HEK293T (cell line): ENCODE results near the gene TFAM.

ENCODE experiments used
- ARNT ChIP-seq: fragments of 450-650 bp; IDR thresholded peaks from 2 replicates; pipeline ENCODE4 v1.6.1; 2017; ENCODE audit warnings: mild to moderate bottlenecking
- ELF4 ChIP-seq: fragments of 450-650 bp; IDR thresholded peaks from 2 replicates; pipeline ENCODE4 v1.6.1; 2017; ENCODE audit warnings: antibody characterized with exemption
- FOXA1 ChIP-seq: fragments of 450-650 bp; IDR thresholded peaks from 2 replicates; pipeline ENCODE4 v1.6.1; 2016; ENCODE audit warnings: mild to moderate bottlenecking
- FOXK2 ChIP-seq: fragments of 450-650 bp; IDR thresholded peaks from 2 replicates; pipeline ENCODE4 v1.6.1; 2016; ENCODE audit warnings: mild to moderate bottlenecking
- HDGF ChIP-seq: fragments of 450-650 bp; IDR thresholded peaks from 2 replicates; pipeline ENCODE4 v1.6.1; 2017; ENCODE audit warnings: antibody characterized with exemption, borderline replicate concordance
- L3MBTL2 ChIP-seq: fragments of 450-650 bp; conservative IDR thresholded peaks from 2 replicates; pipeline ENCODE4 v1.6.1; 2016; ENCODE audit warnings: mild to moderate bottlenecking
- LEF1 ChIP-seq: fragments of 450-650 bp; IDR thresholded peaks from 2 replicates; pipeline ENCODE4 v1.6.1; 2017; ENCODE audit warnings: mild to moderate bottlenecking, borderline replicate concordance
- SP1 ChIP-seq: fragments of 450-650 bp; IDR thresholded peaks from 2 replicates; pipeline ENCODE4 v1.6.1; 2017
- SUZ12 ChIP-seq: fragments of 450-650 bp; IDR thresholded peaks from 2 replicates; pipeline ENCODE4 v1.6.1; 2016; ENCODE audit warnings: mild to moderate bottlenecking
- TARDBP ChIP-seq: fragments of 450-650 bp; IDR thresholded peaks from 2 replicates; pipeline ENCODE4 v1.6.1; 2016
- ZNF384 ChIP-seq: fragments of 450-650 bp; IDR thresholded peaks from 2 replicates; pipeline ENCODE4 v1.6.1; 2016

DNA sequence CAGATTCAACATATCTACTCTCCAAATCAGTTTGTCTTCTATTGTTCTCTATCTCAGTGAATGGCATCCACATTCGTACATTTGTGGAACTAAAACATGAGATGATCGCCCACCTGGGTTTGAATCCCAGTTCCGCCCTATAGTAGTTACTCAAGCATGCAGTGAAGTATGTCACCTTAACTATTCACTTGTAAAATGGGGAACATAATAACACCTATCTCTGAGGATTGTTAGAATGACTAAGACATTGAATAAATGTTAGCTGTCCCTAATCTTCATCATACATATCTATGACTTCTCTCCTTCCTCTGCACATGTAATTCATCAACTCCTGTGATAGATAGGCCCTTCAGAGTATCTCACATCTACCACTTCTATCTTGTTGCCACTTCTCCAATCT lies 25.7 kb upstream of the TFAM start:
- TF ChIP-seq TARDBP: no peak
- no peak for TF ChIP-seq FOXA1
- no peak for TF ChIP-seq ARNT
- no peak for TF ChIP-seq HDGF
- TF ChIP-seq ELF4: no peak
- no peak for TF ChIP-seq L3MBTL2
- TF ChIP-seq SUZ12: no peak
- no peak for TF ChIP-seq FOXK2
- TF ChIP-seq LEF1: no peak
- no peak for TF ChIP-seq SP1
- no peak for TF ChIP-seq ZNF384
